NCI-H1417 (cell line): ENCODE data around the gene HEMGN.
A peak's percentile ranks its signal among the peaks of the same experiment; 100 is the strongest.

Experiments
- DNase-seq, 3 experiments: peaks; one replicate each; lab custom pipeline; 2025; lab: John Stamatoyannopoulos, UW

HEMGN gene

GRCh38 chr9:97930972-97931371, 7.0 kb downstream of the HEMGN start:
- DNase-seq: no peak

GRCh38 chr9:97928986-97929604, 8.9 kb downstream of the HEMGN start:
- no peak for DNase-seq

GRCh38 chr9:97925497-97926334, 12.3 kb downstream of the HEMGN start:
- DNase-seq: no peak

- DNase-seq: no peak
These were observed 13.6 kb downstream of the HEMGN start for GRCh38 chr9:97924386-97924785.

GRCh38 chr9:97923529-97924108, 14.4 kb downstream of the HEMGN start:
- DNase-seq: peak; percentile 64 to 96 (median 83)

- peak; percentile 95 to 100 (median 100) for DNase-seq
These were observed 15.8 kb downstream of the HEMGN start, which contains the start of gene TRMO for GRCh38 chr9:97921959-97922724. TRMO (minus strand) TSS chr9:97922500; CDS start chr9:97922493, 7 bp downstream.

- DNase-seq: no peak
These were observed 18.7 kb downstream of the HEMGN start for GRCh38 chr9:97919217-97919813.

GRCh38 chr9:97918611-97919010, 19.4 kb downstream of the HEMGN start:
- no peak for DNase-seq

GRCh38 chr9:97911970-97912369, 26.0 kb downstream of the HEMGN start:
- DNase-seq: no peak

GRCh38 chr9:97911528-97911927, 26.4 kb downstream of the HEMGN start:
- DNase-seq: no peak

GRCh38 chr9:97910357-97910756, 27.6 kb downstream of the HEMGN start:
- DNase-seq: no peak

GRCh38 chr9:97908705-97909104, 29.3 kb downstream of the HEMGN start:
- DNase-seq: no peak

- no peak for DNase-seq
These were observed 30.3 kb downstream of the HEMGN start for GRCh38 chr9:97907632-97908031.

GRCh38 chr9:97907046-97907445, 30.9 kb downstream of the HEMGN start:
- no peak for DNase-seq

- no peak for DNase-seq
These were observed 31.6 kb downstream of the HEMGN start for GRCh38 chr9:97906236-97906831.

GRCh38 chr9:97905228-97905627, 32.7 kb downstream of the HEMGN start:
- no peak for DNase-seq

- no peak for DNase-seq
These were observed 33.2 kb downstream of the HEMGN start for GRCh38 chr9:97904725-97905124.

- no peak for DNase-seq
These were observed 34.8 kb downstream of the HEMGN start for GRCh38 chr9:97903177-97903576.

- peak; percentile 5 to 78 (median 39) for DNase-seq
These were observed 37.0 kb downstream of the HEMGN start for GRCh38 chr9:97900738-97901565.

- no peak for DNase-seq
These were observed 37.8 kb downstream of the HEMGN start for GRCh38 chr9:97900103-97900737.
